ENCODE measurements around the gene TIPARP. TPM values are rescaled to one million over a fixed set of nuclear protein-coding genes. Genes with fewer than 3 reads are reported as not detected.
A peak's percentile ranks its signal among the peaks of the same experiment; 100 is the strongest.

The TIPARP gene
- total RNA-seq (2021; ENCODE audit: unreplicated experiment), result 22.1 TPM
- polyA plus RNA-seq (2012; ENCODE audit: insufficient read length), result 11.0 TPM
- percentile 96 among the genes with signal in this experiment for Bru-seq, nascent RNA
- BruChase-seq, experiment 1, labeled RNA remaining after a 2-hour chase, result percentile 89 among the genes with signal in this experiment
- BruChase-seq, experiment 2, labeled RNA remaining after a 6-hour chase, result percentile 62 among the genes with signal in this experiment
- long read RNA-seq, full-length matches to known transcripts, result 4 of 19 reads
- long read RNA-seq, partial matches to known transcripts, result 11 of 19 reads
- long read RNA-seq, other reads (novel, unspliced or antisense), result 4 of 19 reads

GRCh38 chr3:156674046-156674910 lies at the start of gene TIPARP:
TIPARP (plus strand) TSS chr3:156674590; CDS start chr3:156677698, 3,108 bp downstream.
- ChIA-PET POLR2A (no interaction called here), CTCF (no interaction called here)
- Histone ChIP-seq H3K27ac (ENCODE audit: low read length) (peak within 1 kb of the TSS; percentile 86), H3K36me3 (ENCODE audit: control insufficient read depth, insufficient read depth, low read length) (peaks cover 4% of the 10 kb centered on the region), H3K4me1 (ENCODE audit: control insufficient read depth, insufficient read depth, low read length) (peaks cover 27% of the 10 kb centered on the region), H3K9me3 (ENCODE audit: control insufficient read depth, insufficient read depth, low read depth, low read length) (no peaks in the 10 kb centered on the region), H3K4me3 (ENCODE audit: low read depth in 2 of 2, low read length in 2 of 2) (peak within 1 kb of the TSS; percentile 84 to 89), H3K27me3 (ENCODE audit: control insufficient read depth, insufficient read depth, low read length) (no peaks in the 10 kb centered on the region)
- BruUV-seq (replicated peaks), result no TSS peak
- DNase-seq (ENCODE audit: low read depth, low spot score) (peak; percentile 93), ATAC-seq (peak; percentile 90)
- intact Hi-C loops (cut with micrococcal nuclease; ENCODE audit: unreplicated experiment) (loop anchor here (2.0 to 5.0 kb wide), 3 partner anchors 117 to 453 kb away; partner anchors contain the start of gene SSR3), in situ Hi-C loops (cut with HindIII; ENCODE audit: low pct_unique_long_range_greater_than_20kb, low sequenced_read_pairs) (no loop called here)
- TF ChIP-seq SIN3A (IDR thresholded peaks at IDR 0.05; ENCODE audit: borderline replicate concordance, insufficient read depth, low read depth, low read length) (peak; percentile 58; the same call in 1 of the 2 replicates), TCF7L2 (IDR thresholded peaks at IDR 0.05; ENCODE audit: low read depth, low read length) (peak; percentile 73; the same call in 1 of the 2 replicates), REST (IDR thresholded peaks at IDR 0.05; ENCODE audit: insufficient read depth in 1 of 2, low read depth in 2 of 2, low read length in 1 of 2) (peak; percentile 35 to 63; a peak in 3 of 4 replicates), CTCF (IDR thresholded peaks at IDR 0.05) (peak; percentile 93), POLR2AphosphoS5 (IDR thresholded peaks at IDR 0.05; ENCODE audit: low read depth, low read length) (peak; percentile 96)

- CTCF ChIA-PET, result no interaction called here
- POLR2A ChIA-PET, result no interaction called here
- Histone ChIP-seq H3K27ac (ENCODE audit: low read length) (no peak overlapping the region), H3K36me3 (ENCODE audit: control insufficient read depth, insufficient read depth, low read length) (no peaks in the 10 kb centered on the region), H3K4me3 (ENCODE audit: low read depth in 2 of 2, low read length in 2 of 2) (no peak overlapping the region), H3K4me1 (ENCODE audit: control insufficient read depth, insufficient read depth, low read length) (no peaks in the 10 kb centered on the region; the same call in 1 of the 2 replicates), H3K27me3 (ENCODE audit: control insufficient read depth, insufficient read depth, low read length) (no peaks in the 10 kb centered on the region; the same call in 1 of the 2 replicates), H3K9me3 (ENCODE audit: control insufficient read depth, insufficient read depth, low read depth, low read length) (no peaks in the 10 kb centered on the region)
- DNase-seq (ENCODE audit: low read depth, low spot score) (no peak), ATAC-seq (no peak; the same call in 1 of the 2 replicates)
- TF ChIP-seq REST (IDR thresholded peaks at IDR 0.05; ENCODE audit: insufficient read depth in 1 of 2, low read depth in 2 of 2, low read length in 1 of 2) (no peak), SIN3A (IDR thresholded peaks at IDR 0.05; ENCODE audit: borderline replicate concordance, insufficient read depth, low read depth, low read length) (no peak), TCF7L2 (IDR thresholded peaks at IDR 0.05; ENCODE audit: low read depth, low read length) (no peak), POLR2AphosphoS5 (IDR thresholded peaks at IDR 0.05; ENCODE audit: low read depth, low read length) (no peak), CTCF (IDR thresholded peaks at IDR 0.05) (no peak)
- no TSS peak for BruUV-seq (replicated peaks)
- in situ Hi-C loops (cut with HindIII; ENCODE audit: low pct_unique_long_range_greater_than_20kb, low sequenced_read_pairs), result no loop called here
- intact Hi-C loops (cut with micrococcal nuclease; ENCODE audit: unreplicated experiment), result no loop called here
Observed at GRCh38 chr3:156626104-156626503, 48.3 kb upstream of the TIPARP start.
